Upper lobe of left lung (tissue), 6 donors: ENCODE measurements around the gene CLDN18. TPM values are rescaled to one million over a fixed set of nuclear protein-coding genes. Genes with fewer than 3 reads are reported as not detected.

ENCODE experiments used
- ATAC-seq, 2 donors: fragments of 200-7000 bp; cut with Tn5 transposase; one replicate each; pipeline ENCODE4 v1.9.1; 2022; ENCODE audit warnings: mild to moderate bottlenecking in 2 of 2, moderate library complexity in 2 of 2; ENCODE audit not compliant: low FRiP score in 2 of 2
- DNase-seq, 2 donors: peaks; one replicate each; pipeline ENCODE4 v3.0.0-alpha.2; 2019 to 2020
- H3K27ac ChIP-seq, 4 donors: fragments of 200-600 bp; sonication (generic); one replicate each; pipeline ENCODE4 v1.5.1; 2016 to 2019
- H3K27me3 ChIP-seq, 4 donors: fragments of 200-600 bp; sonication (generic); one replicate each; pipeline ENCODE4 v1.5.1; 2017 to 2019
- H3K36me3 ChIP-seq, 4 donors: fragments of 200-600 bp; sonication (generic); one replicate each; pipeline ENCODE4 v1.5.1; 2016 to 2019
- H3K4me1 ChIP-seq, 4 donors: fragments of 200-600 bp; sonication (generic); one replicate each; pipeline ENCODE4 v1.5.1; 2018 to 2019
- H3K4me3 ChIP-seq, 4 donors: fragments of 200-600 bp; sonication (generic); one replicate each; pipeline ENCODE4 v1.5.1; 2017 to 2019; ENCODE audit warnings: mild to moderate bottlenecking in 2 of 4, moderate library complexity in 1 of 4
- H3K9me3 ChIP-seq, 4 donors: fragments of 200-600 bp; sonication (generic); one replicate each; pipeline ENCODE4 v1.5.1; 2018 to 2019
- EP300 ChIP-seq, 4 donors: sonication (generic); formaldehyde crosslinking; IDR thresholded peaks; one replicate each; pipeline ENCODE4 v1.5.1; 2017; ENCODE audit warnings: antibody characterized with exemption in 4 of 4, control low read depth in 2 of 4
- POLR2A ChIP-seq, 4 donors: fragments of 450-650 bp; IDR thresholded peaks; one replicate each; pipeline ENCODE4 v1.5.1; 2016 to 2017; ENCODE audit warnings: antibody characterized with exemption in 4 of 4, mild to moderate bottlenecking in 2 of 4
- POLR2AphosphoS5 ChIP-seq, 2 donors: sonication (generic); formaldehyde crosslinking; IDR thresholded peaks; one replicate each; pipeline ENCODE4 v1.5.1; 2017; ENCODE audit warnings: antibody characterized with exemption in 2 of 2
- WGBS, 2 donors: methylation state at CpG; one replicate each; pipeline ENCODE4 v1.1.5; 2017 to 2018; 5-methylcytosine and 5-hydroxymethylcytosine counted together
- total RNA-seq, 6 donors: library from RNA; depleted of rRNA in 4 of 6; stranded (reverse); fragments of >200 nt in 4 of 6; gene quantifications; one replicate each; pipeline versions ENCODE4 v1.1.0 to v1.2.1, GENCODE V29; 2016 to 2021
- TF ChIP-seq, protein P1 (sequence below), 6 experiments: fragments of 450-650 bp in 4 of 6; fragments of 200-600 bp in 2 of 6; sonication (generic) in 2 of 6; IDR thresholded peaks; one replicate each; pipeline ENCODE4 v1.5.1; 2016 to 2019; ENCODE audit warnings: antibody characterized with exemption in 6 of 6
- donor health status: DM: no; HTN: no; CAD: no; lungs with moderate emphysema.
- donor health status: DM: no; HTN: yes; CAD: no; lungs with severe emphysema.

The CLDN18 gene
- total RNA-seq, 6 donors from 2014 or later, result 134 to 673 (median 360) TPM

DNA sequence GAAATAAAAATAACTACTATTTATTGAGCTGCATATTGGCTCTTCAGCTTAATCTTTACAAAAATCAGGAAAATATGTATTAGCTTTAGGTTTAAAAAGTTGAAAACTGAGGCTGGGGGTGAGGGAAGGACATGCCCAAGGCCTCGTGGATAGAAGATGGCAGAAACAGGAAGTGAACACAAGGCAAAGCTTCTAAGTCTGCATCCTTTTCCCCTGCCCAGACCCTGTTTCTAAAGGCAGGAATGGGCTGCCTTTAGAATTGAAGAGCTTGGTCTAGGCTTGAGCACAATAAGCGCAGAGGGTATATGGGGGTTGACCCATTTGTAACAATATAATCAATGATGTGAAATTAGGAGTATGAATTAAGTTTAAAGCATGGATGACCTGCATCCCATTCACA is 6.1 kb downstream of the CLDN18 start:
- Histone ChIP-seq H3K4me1 (peaks cover 0 to 28% (median 4%) of the 10 kb centered on the region in 4 donors), H3K9me3 (no peaks in the 10 kb centered on the region), H3K27ac (peak overlapping the region in 2 of 4 donors; percentile 10 to 90), H3K27me3 (no peaks in the 10 kb centered on the region), H3K36me3 (no peaks in the 10 kb centered on the region), H3K4me3 (no peak overlapping the region)
- DNase-seq (no peak), ATAC-seq (no peak)
- WGBS, 2 donors, result 68 to 84% methylated on average over 2 of the region's 2 CpGs
- TF ChIP-seq POLR2A (IDR thresholded peaks at IDR 0.05), result no peak
- TF ChIP-seq, protein P1, sequence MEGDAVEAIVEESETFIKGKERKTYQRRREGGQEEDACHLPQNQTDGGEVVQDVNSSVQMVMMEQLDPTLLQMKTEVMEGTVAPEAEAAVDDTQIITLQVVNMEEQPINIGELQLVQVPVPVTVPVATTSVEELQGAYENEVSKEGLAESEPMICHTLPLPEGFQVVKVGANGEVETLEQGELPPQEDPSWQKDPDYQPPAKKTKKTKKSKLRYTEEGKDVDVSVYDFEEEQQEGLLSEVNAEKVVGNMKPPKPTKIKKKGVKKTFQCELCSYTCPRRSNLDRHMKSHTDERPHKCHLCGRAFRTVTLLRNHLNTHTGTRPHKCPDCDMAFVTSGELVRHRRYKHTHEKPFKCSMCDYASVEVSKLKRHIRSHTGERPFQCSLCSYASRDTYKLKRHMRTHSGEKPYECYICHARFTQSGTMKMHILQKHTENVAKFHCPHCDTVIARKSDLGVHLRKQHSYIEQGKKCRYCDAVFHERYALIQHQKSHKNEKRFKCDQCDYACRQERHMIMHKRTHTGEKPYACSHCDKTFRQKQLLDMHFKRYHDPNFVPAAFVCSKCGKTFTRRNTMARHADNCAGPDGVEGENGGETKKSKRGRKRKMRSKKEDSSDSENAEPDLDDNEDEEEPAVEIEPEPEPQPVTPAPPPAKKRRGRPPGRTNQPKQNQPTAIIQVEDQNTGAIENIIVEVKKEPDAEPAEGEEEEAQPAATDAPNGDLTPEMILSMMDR (IDR thresholded peaks at IDR 0.05), result no peak
- TF ChIP-seq POLR2AphosphoS5 (IDR thresholded peaks at IDR 0.05), result no peak
- no peak for TF ChIP-seq EP300 (IDR thresholded peaks at IDR 0.05)

DNA sequence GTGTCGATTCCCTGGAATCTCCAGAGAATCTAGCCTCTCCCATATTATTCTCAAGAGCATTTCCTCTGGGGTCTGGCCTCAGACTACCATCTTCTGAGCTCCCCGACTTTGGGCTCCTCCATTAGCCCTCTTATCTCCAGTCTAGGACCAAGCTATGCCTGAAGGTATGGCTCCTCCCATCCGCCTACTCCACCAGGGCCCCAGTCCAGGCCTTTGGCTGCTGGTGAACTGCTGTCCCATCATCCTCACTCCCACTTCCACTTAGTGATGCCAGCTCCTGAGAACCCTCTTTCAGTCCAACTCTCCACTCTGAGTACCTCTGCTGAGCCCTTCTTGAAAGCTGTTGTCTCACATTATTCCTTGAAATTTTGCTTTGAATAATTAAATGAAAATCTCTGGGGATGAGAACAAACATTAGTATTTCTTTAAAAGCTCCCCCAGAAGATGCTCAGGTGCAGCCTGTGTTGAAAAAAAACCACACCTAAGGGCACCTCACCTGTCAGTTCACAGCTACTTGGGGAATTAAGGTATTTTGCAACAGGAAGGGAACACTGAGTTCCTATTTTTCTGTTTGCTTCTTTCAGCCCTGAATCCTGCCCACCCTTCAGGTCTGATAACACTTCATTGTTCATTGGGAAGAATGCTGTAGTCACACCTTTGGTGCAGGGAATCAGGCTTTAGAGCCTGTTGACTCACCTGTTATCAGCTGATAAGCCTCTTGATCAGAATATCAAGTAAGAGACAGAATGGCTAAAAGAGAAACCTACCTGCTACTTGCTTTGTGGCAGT is 9.5 kb downstream of the CLDN18 start:
- ATAC-seq (peak; percentile 57 to 86), DNase-seq (peak in 1 of 2 donors; percentile 66)
- peak overlapping the region; percentile 64 to 79 (median 68) for H3K27ac ChIP-seq
- H3K4me3 ChIP-seq, result no peak overlapping the region
- no peaks in the 10 kb centered on the region for H3K27me3 ChIP-seq
- peaks cover 0 to 29% (median 1%) of the 10 kb centered on the region in 4 donors for H3K4me1 ChIP-seq
- peaks cover 4 to 6% (median 5%) of the 10 kb centered on the region in 4 donors for H3K36me3 ChIP-seq
- WGBS, 2 donors, result 76 to 89% methylated on average over 3 of the region's 3 CpGs
- no peaks in the 10 kb centered on the region for H3K9me3 ChIP-seq
- TF ChIP-seq EP300 (IDR thresholded peaks at IDR 0.05) (peak in 3 of 4 donors; percentile 64 to 97 (median 64)), POLR2AphosphoS5 (IDR thresholded peaks at IDR 0.05) (peak; percentile 39 to 51), POLR2A (IDR thresholded peaks at IDR 0.05) (peak in 1 of 4 donors; percentile 25)
- TF ChIP-seq, protein P1 (IDR thresholded peaks at IDR 0.05), result no peak

DNA sequence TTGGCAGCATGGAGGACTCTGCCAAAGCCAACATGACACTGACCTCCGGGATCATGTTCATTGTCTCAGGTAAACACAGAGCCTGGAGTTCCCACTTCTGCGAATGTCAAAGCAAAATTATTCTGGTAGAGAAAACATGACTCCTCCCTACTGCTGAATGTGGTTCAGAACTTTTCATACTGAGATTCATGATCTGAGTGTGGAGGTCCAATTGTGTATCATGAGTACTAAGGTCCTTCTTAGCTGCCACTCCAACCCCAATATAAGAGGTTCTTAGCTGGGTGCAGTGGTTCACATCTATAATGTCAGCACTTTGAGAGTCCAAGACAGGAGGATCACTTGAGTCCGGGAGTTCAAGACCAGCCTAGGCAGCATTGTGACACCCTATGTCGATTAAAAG is 13.8 kb downstream of the CLDN18 start:
- Histone ChIP-seq H3K27me3 (no peaks in the 10 kb centered on the region), H3K27ac (peak overlapping the region in 1 of 4 donors; percentile 21), H3K36me3 (peaks cover 4 to 10% (median 6%) of the 10 kb centered on the region in 4 donors), H3K4me3 (no peak overlapping the region), H3K4me1 (peaks cover 0 to 26% (median 0%) of the 10 kb centered on the region in 4 donors), H3K9me3 (no peaks in the 10 kb centered on the region)
- TF ChIP-seq POLR2A (IDR thresholded peaks at IDR 0.05) (no peak), EP300 (IDR thresholded peaks at IDR 0.05) (no peak), POLR2AphosphoS5 (IDR thresholded peaks at IDR 0.05) (no peak)
- TF ChIP-seq, protein P1 (IDR thresholded peaks at IDR 0.05), result no peak
- ATAC-seq, result no peak
- 86 to 95% methylated on average over 4 of the region's 4 CpGs for WGBS, 2 donors
- DNase-seq, result no peak

DNA sequence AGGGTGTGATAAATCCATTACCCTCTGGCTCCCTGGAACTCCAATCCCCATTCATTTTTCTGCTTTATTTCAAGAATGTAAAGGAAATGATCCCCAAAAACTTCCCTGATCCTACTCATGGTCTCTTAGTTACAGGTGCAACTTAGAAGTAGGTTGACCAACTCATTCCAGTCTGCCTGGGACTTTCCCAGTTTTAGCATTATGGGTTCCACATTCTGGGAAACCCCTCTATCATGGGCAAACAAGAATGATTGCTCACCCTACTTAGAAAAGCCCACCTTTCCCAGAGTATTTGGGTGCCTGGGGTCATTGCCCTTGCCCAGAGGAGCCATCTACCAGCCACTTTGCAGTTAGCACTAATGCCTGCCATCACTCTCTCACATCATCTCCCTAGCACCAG is 15.6 kb downstream of the CLDN18 start:
- no peaks in the 10 kb centered on the region for H3K9me3 ChIP-seq
- no peak for DNase-seq
- H3K27me3 ChIP-seq, result no peaks in the 10 kb centered on the region
- H3K4me1 ChIP-seq, result peaks cover 0 to 20% (median 0%) of the 10 kb centered on the region in 4 donors
- peaks cover 8 to 14% (median 12%) of the 10 kb centered on the region in 4 donors for H3K36me3 ChIP-seq
- TF ChIP-seq, protein P1 (IDR thresholded peaks at IDR 0.05), result no peak
- no peak for TF ChIP-seq EP300 (IDR thresholded peaks at IDR 0.05)
- TF ChIP-seq POLR2A (IDR thresholded peaks at IDR 0.05), result no peak
- no peak for TF ChIP-seq POLR2AphosphoS5 (IDR thresholded peaks at IDR 0.05)
- ATAC-seq, result no peak
- H3K27ac ChIP-seq, result peak overlapping the region in 2 of 4 donors; percentile 62 to 72
- no peak overlapping the region for H3K4me3 ChIP-seq
